SU-DHL-6 (cell line): ENCODE data around the gene CRB2.

Experiments
- H2AFZ ChIP-seq: fragments of 200-600 bp; sonication (generic); 2 replicates; pipeline ENCODE4 v1.6.1; 2014; ENCODE audit warnings: low read depth, mild to moderate bottlenecking, moderate library complexity, mixed read lengths, antibody characterized with exemption, low read length; ENCODE audit not compliant: severe bottlenecking
- H3F3A ChIP-seq: fragments of 200-600 bp; shearing (Covaris generic); 2 replicates; pipeline ENCODE4 v1.6.0; 2016; ENCODE audit warnings: antibody characterized with exemption, mild to moderate bottlenecking; ENCODE audit not compliant: insufficient read depth
- H3K27ac ChIP-seq: fragments of 200-600 bp; sonication (generic); 2 replicates; pipeline ENCODE4 v1.5.1; 2016; ENCODE audit warnings: low read depth, mild to moderate bottlenecking, low read length, moderate library complexity, mixed read lengths
- H3K27me3 ChIP-seq: fragments of 200-600 bp; sonication (generic), shearing (Covaris generic); 2 replicates; pipeline ENCODE4 v1.6.0; 2014; ENCODE audit warnings: mild to moderate bottlenecking, low read length
- H3K36me3 ChIP-seq: fragments of 200-600 bp; sonication (generic); 2 replicates; pipeline ENCODE4 v1.6.1; 2014; ENCODE audit warnings: mild to moderate bottlenecking, low read length, mixed read lengths
- H3K4me2 ChIP-seq: fragments of 300-600, 200-600 bp; shearing (Covaris generic), sonication (generic); 2 replicates; pipeline ENCODE4 v1.6.0; 2014; ENCODE audit warnings: low read length, low read depth, mild to moderate bottlenecking; ENCODE audit not compliant: poor library complexity, severe bottlenecking
- H3K4me3 ChIP-seq: fragments of 200-600 bp; sonication (generic); 2 replicates; pipeline ENCODE4 v1.5.1; 2014; ENCODE audit warnings: antibody characterized with exemption, low read length, mild to moderate bottlenecking, mixed read lengths; ENCODE audit not compliant: insufficient read depth, poor library complexity, severe bottlenecking
- H3K79me2 ChIP-seq: fragments of 200-600 bp; sonication (generic); 2 replicates; pipeline ENCODE4 v1.6.1; 2014; ENCODE audit warnings: mild to moderate bottlenecking, low read length, moderate library complexity; ENCODE audit not compliant: insufficient read depth
- H3K9ac ChIP-seq: fragments of 200-600 bp; sonication (generic); 2 replicates; pipeline ENCODE4 v1.7.0; 2014; ENCODE audit warnings: mild to moderate bottlenecking, low read length
- H3K9me2 ChIP-seq: fragments of 200-600 bp; sonication (generic); replicated peaks from 2 replicates; pipeline ENCODE4 v1.6.1; 2014; ENCODE audit warnings: low read length; ENCODE audit not compliant: insufficient read depth
- H3K9me3 ChIP-seq: fragments of 200-600 bp; sonication (generic); 2 replicates; pipeline ENCODE4 v1.6.1; 2014; ENCODE audit warnings: low read length, mixed read lengths; ENCODE audit not compliant: insufficient read depth
- H4K20me1 ChIP-seq: fragments of 200-600 bp; sonication (generic); 2 replicates; pipeline ENCODE4 v1.6.1; 2014; ENCODE audit warnings: low read depth, mild to moderate bottlenecking, antibody characterized with exemption, low read length, moderate library complexity, mixed read lengths
- EZH2phosphoT487 ChIP-seq: fragments of 200-600 bp; sonication (generic), shearing (Covaris generic); conservative IDR thresholded peaks from 2 replicates; pipeline ENCODE4 v1.6.1; 2018; ENCODE audit warnings: mild to moderate bottlenecking, antibody characterized with exemption, low read length, moderate library complexity, mixed read lengths
- TF ChIP-seq, protein P1 (sequence below): fragments of 200-600 bp; sonication (generic); IDR thresholded peaks from one replicate; pipeline ENCODE4 v1.5.1; 2017; ENCODE audit warnings: antibody characterized with exemption, mild to moderate bottlenecking, low read length, moderate library complexity; ENCODE audit not compliant: insufficient read depth, poor library complexity, severe bottlenecking

CRB2 gene

DNA sequence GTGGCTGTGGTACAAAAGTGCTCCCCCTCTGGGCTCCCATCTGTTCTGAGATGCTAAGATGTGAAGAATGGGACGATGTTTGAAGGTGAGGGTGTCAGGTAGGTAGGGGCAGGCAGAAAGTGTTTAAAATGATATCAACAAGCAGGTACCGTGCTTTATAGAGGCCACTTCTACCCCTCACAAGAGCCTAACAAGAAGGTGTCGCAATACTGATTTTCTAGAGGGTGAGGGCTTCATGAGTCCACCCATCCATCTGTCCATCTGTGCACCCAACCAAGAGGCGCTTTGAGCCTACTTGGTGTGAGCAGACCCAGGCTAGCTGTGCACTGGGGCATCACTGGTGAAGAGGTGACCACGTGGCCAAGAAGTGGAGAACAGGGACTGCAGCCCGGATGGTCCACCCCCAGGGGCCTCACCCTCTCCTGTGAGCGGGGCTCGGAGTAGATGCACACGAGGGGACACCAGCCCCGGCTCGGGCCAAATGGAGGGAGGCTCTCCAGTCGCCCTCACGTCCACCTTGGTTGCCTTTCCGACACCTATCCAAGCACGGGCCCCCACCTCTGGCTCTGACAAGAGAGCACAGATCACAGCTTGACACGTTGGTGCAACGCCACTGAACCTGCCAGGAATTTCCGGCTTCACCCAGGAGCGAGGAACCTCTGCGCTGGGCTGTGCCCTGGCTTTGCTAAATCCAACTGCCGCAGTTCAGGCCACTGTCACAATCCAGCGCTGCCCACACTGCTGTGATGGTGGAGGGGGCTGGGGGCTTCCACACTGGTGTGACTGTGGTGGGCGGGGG, 34.5 kb downstream of the CRB2 start:
- Histone ChIP-seq H3F3A (no peaks in the 10 kb centered on the region), H3K27ac (no peak overlapping the region), H3K79me2 (no peaks in the 10 kb centered on the region), H3K9ac (no peak overlapping the region), H2AFZ (no peak overlapping the region), H4K20me1 (no peaks in the 10 kb centered on the region), H3K4me3 (no peak overlapping the region), H3K36me3 (no peaks in the 10 kb centered on the region), H3K4me2 (no peak overlapping the region), H3K9me3 (no peaks in the 10 kb centered on the region), H3K9me2 (no peaks in the 10 kb centered on the region), H3K27me3 (no peaks in the 10 kb centered on the region)
- TF ChIP-seq EZH2phosphoT487 = no peak
- TF ChIP-seq, protein P1, sequence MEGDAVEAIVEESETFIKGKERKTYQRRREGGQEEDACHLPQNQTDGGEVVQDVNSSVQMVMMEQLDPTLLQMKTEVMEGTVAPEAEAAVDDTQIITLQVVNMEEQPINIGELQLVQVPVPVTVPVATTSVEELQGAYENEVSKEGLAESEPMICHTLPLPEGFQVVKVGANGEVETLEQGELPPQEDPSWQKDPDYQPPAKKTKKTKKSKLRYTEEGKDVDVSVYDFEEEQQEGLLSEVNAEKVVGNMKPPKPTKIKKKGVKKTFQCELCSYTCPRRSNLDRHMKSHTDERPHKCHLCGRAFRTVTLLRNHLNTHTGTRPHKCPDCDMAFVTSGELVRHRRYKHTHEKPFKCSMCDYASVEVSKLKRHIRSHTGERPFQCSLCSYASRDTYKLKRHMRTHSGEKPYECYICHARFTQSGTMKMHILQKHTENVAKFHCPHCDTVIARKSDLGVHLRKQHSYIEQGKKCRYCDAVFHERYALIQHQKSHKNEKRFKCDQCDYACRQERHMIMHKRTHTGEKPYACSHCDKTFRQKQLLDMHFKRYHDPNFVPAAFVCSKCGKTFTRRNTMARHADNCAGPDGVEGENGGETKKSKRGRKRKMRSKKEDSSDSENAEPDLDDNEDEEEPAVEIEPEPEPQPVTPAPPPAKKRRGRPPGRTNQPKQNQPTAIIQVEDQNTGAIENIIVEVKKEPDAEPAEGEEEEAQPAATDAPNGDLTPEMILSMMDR = no peak

DNA sequence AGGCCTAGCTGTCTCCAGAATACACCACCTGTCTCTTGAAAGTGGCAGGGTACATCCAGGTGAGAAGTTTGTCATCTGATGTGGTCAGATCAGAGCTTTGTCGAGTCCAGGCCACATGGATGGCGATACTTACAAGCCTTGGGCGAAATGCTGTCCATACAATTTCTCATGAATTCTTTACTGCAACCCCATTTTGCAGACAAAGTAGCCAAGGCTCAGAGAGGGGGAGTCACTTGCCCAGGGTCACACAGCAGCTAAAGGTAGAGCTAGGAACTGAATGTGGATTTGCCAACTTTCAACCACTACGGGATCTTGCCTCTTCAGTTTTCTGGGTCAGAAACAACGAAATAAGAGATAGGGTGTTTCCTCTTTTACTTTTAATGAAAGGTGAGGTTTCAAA, 35.2 kb downstream of the CRB2 start:
- Histone ChIP-seq H2AFZ (no peak overlapping the region), H3K9me3 (no peaks in the 10 kb centered on the region), H4K20me1 (no peaks in the 10 kb centered on the region), H3F3A (no peaks in the 10 kb centered on the region), H3K27me3 (no peaks in the 10 kb centered on the region), H3K36me3 (no peaks in the 10 kb centered on the region), H3K79me2 (no peaks in the 10 kb centered on the region), H3K4me2 (no peak overlapping the region), H3K9ac (no peak overlapping the region), H3K27ac (no peak overlapping the region), H3K9me2 (no peaks in the 10 kb centered on the region), H3K4me3 (no peak overlapping the region)
- TF ChIP-seq, protein P1 = no peak
- no peak for TF ChIP-seq EZH2phosphoT487

DNA sequence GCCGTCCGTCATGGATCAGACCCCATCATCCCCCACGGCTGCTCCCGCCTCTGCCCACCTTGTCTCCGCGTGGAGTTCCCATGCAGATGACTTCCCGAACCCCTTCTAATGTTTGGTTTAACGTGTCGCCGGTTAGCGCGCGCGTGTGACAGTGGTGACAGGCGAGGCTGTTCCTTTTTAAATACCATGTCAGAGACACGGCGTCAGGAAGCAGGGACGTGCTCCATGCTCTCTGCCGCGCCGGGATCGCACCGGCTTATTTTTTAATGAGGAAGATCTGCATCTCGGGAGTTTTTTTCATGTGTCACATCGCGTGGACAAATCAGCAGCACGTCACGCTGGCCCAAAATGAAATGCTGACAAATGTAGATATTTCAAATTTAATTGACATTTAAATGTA, 35.9 kb downstream of the CRB2 start:
- Histone ChIP-seq H3F3A (no peaks in the 10 kb centered on the region), H2AFZ (no peak overlapping the region), H3K27me3 (no peaks in the 10 kb centered on the region), H4K20me1 (no peaks in the 10 kb centered on the region), H3K27ac (no peak overlapping the region), H3K4me2 (no peak overlapping the region), H3K9me2 (no peaks in the 10 kb centered on the region), H3K36me3 (no peaks in the 10 kb centered on the region), H3K4me3 (no peak overlapping the region), H3K79me2 (no peaks in the 10 kb centered on the region), H3K9me3 (no peaks in the 10 kb centered on the region), H3K9ac (no peak overlapping the region)
- TF ChIP-seq EZH2phosphoT487 = no peak
- TF ChIP-seq, protein P1 = no peak
